ENCODE measurements around the gene SAA1. TPM values are rescaled to one million over a fixed set of nuclear protein-coding genes. Genes with fewer than 3 reads are reported as not detected.

Gene SAA1
- polyA plus RNA-seq, 1 donor (not counting 4 experiments of a cell fraction or from before 2014, with no cell fraction given) = 27.5 TPM

DNA sequence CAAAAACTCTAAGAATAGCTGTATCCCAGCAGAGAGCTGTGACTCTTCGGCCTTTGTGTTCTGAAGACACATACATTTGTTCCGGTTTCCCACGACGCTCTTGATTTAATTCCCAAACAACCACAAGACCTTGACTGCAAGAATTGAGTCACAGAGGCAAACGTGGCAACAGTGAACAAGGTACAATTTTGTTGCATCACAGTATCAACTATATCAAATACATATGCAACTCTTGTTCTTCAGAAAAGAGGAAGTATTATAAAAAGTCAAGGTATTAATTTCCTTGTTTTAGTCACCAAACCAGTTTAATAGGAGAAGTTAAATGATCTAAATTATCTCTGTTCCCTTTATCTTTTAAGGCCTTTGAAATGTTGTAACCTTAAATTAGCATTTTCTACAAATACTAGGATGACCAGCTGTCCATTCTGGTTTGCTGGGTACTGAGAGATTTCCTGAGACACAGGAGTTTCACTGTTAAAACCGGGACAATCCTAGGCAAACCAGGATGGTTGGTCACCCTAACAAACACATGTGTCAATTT lies 44.8 kb downstream of the SAA1 start:
- no peak for TF ChIP-seq EZH2 (IDR thresholded peaks at IDR 0.05; ENCODE audit: low read length)
- TF ChIP-seq, protein P1, sequence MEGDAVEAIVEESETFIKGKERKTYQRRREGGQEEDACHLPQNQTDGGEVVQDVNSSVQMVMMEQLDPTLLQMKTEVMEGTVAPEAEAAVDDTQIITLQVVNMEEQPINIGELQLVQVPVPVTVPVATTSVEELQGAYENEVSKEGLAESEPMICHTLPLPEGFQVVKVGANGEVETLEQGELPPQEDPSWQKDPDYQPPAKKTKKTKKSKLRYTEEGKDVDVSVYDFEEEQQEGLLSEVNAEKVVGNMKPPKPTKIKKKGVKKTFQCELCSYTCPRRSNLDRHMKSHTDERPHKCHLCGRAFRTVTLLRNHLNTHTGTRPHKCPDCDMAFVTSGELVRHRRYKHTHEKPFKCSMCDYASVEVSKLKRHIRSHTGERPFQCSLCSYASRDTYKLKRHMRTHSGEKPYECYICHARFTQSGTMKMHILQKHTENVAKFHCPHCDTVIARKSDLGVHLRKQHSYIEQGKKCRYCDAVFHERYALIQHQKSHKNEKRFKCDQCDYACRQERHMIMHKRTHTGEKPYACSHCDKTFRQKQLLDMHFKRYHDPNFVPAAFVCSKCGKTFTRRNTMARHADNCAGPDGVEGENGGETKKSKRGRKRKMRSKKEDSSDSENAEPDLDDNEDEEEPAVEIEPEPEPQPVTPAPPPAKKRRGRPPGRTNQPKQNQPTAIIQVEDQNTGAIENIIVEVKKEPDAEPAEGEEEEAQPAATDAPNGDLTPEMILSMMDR (optimal IDR thresholded peaks at IDR 0.05 in 1 of 3, IDR thresholded peaks at IDR 0.05 in 1 of 3, conservative IDR thresholded peaks at IDR 0.05 in 1 of 3; ENCODE audit: extremely low read depth in 1 of 3, insufficient read depth in 2 of 3, low read length in 3 of 3) = no peak
- Histone ChIP-seq H3K9ac (ENCODE audit: control insufficient read depth, extremely low read depth, insufficient read depth, low read length) (no peak overlapping the region), H3K4me3 (ENCODE audit: control insufficient read depth in 2 of 3, extremely low read depth in 1 of 3, insufficient read depth in 2 of 3, low read depth in 1 of 3, low read length in 3 of 3) (no peak overlapping the region), H3K27me3 (ENCODE audit: control insufficient read depth, extremely low read depth, insufficient read depth, low read length) (no peaks in the 10 kb centered on the region), H3K36me3 (ENCODE audit: control insufficient read depth in 2 of 2, extremely low read depth in 1 of 2, insufficient read depth in 2 of 2, low read length in 2 of 2) (peaks cover 6 to 14% of the 10 kb centered on the region in 2 experiments), H3K9me1 (ENCODE audit: control insufficient read depth, extremely low read depth, insufficient read depth, low read length) (no peaks in the 10 kb centered on the region), H4K20me1 (ENCODE audit: control insufficient read depth, extremely low read depth, insufficient read depth, low read length) (no peaks in the 10 kb centered on the region), H3K9me3 (ENCODE audit: control insufficient read depth, low read depth, low read length) (no peaks in the 10 kb centered on the region), H3K4me2 (ENCODE audit: control insufficient read depth, extremely low read depth, insufficient read depth, low read depth, low read length) (no peak overlapping the region), H2AFZ (ENCODE audit: control insufficient read depth, low read length) (no peak overlapping the region), H3K27ac (ENCODE audit: control insufficient read depth, insufficient read depth, low read length) (peak overlapping the region; percentile 15), H3K79me2 (ENCODE audit: control insufficient read depth, insufficient read depth, low read length) (peaks cover 10% of the 10 kb centered on the region), H3K4me1 (ENCODE audit: control insufficient read depth, extremely low read depth, insufficient read depth, low read length) (peaks cover 39% of the 10 kb centered on the region)
- dilution Hi-C loops (cut with MboI; ENCODE audit: extremely low pct_ligation_motif_present, low sequenced_read_pairs) = no loop called here
- FAIRE-seq (no peak), DNase-seq (ENCODE audit: low read depth, low spot score) (no peak)

DNA sequence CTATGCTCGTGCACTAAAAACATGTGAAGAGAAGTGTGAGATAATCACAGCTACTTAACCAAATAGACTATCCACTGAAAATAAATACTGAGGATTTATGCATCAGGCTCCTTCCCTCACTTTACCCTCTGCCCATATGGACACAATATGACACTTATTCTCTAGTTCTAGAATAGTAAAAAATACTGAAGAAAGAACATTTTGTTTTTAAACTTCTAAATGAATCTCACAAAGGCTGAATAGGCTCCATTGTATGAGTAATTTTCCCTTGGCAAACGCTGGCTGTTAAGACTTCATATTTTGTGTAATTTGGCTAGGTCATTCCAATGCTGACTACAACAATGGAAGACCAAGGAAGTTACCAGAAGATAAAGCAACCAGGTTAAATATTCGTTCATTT lies 45.9 kb downstream of the SAA1 start:
- Histone ChIP-seq H3K79me2 (ENCODE audit: control insufficient read depth, insufficient read depth, low read length) (peaks cover 15% of the 10 kb centered on the region), H3K36me3 (ENCODE audit: control insufficient read depth in 2 of 2, extremely low read depth in 1 of 2, insufficient read depth in 2 of 2, low read length in 2 of 2) (peaks cover 6 to 10% of the 10 kb centered on the region in 2 experiments), H3K4me1 (ENCODE audit: control insufficient read depth, extremely low read depth, insufficient read depth, low read length) (peaks cover 37% of the 10 kb centered on the region), H3K4me3 (ENCODE audit: control insufficient read depth in 2 of 3, extremely low read depth in 1 of 3, insufficient read depth in 2 of 3, low read depth in 1 of 3, low read length in 3 of 3) (no peak overlapping the region), H3K4me2 (ENCODE audit: control insufficient read depth, extremely low read depth, insufficient read depth, low read depth, low read length) (peak overlapping the region; percentile 60), H4K20me1 (ENCODE audit: control insufficient read depth, extremely low read depth, insufficient read depth, low read length) (no peaks in the 10 kb centered on the region), H2AFZ (ENCODE audit: control insufficient read depth, low read length) (peak overlapping the region; percentile 12), H3K27ac (ENCODE audit: control insufficient read depth, insufficient read depth, low read length) (peak overlapping the region; percentile 69), H3K9me1 (ENCODE audit: control insufficient read depth, extremely low read depth, insufficient read depth, low read length) (no peaks in the 10 kb centered on the region), H3K9me3 (ENCODE audit: control insufficient read depth, low read depth, low read length) (no peaks in the 10 kb centered on the region), H3K9ac (ENCODE audit: control insufficient read depth, extremely low read depth, insufficient read depth, low read length) (peak overlapping the region; percentile 20), H3K27me3 (ENCODE audit: control insufficient read depth, extremely low read depth, insufficient read depth, low read length) (no peaks in the 10 kb centered on the region)
- TF ChIP-seq, protein P1 (optimal IDR thresholded peaks at IDR 0.05 in 1 of 3, IDR thresholded peaks at IDR 0.05 in 1 of 3, conservative IDR thresholded peaks at IDR 0.05 in 1 of 3; ENCODE audit: extremely low read depth in 1 of 3, insufficient read depth in 2 of 3, low read length in 3 of 3) = no peak
- TF ChIP-seq EZH2 (IDR thresholded peaks at IDR 0.05; ENCODE audit: low read length) = no peak
- dilution Hi-C loops (cut with MboI; ENCODE audit: extremely low pct_ligation_motif_present, low sequenced_read_pairs) = no loop called here
- DNase-seq (ENCODE audit: low read depth, low spot score) = no peak
- peak; percentile 56 for FAIRE-seq

All from keratinocyte (primary cell).